Sigmoid colon (tissue), 7 donors: ENCODE data around the gene BORCS5. TPM values are rescaled to one million over a fixed set of nuclear protein-coding genes. Genes with fewer than 3 reads are reported as not detected.

ENCODE experiments used
- DNase-seq: peaks from one replicate; pipeline ENCODE4 v3.0.0-alpha.2; 2019
- H3K27ac ChIP-seq, 4 donors: fragments of 200-600 bp; sonication (generic); one replicate each; pipeline ENCODE4 v1.5.1; 2016 to 2019; ENCODE audit warnings: mild to moderate bottlenecking in 1 of 4
- H3K27me3 ChIP-seq, 3 donors: fragments of 200-600 bp; sonication (generic); one replicate each; pipeline ENCODE4 v1.5.1; 2019; ENCODE audit warnings: mild to moderate bottlenecking in 1 of 3
- H3K36me3 ChIP-seq, 4 donors: fragments of 200-600 bp; sonication (generic); one replicate each; pipeline ENCODE4 v1.5.1; 2016 to 2019
- H3K4me1 ChIP-seq, 4 donors: fragments of 200-600 bp; sonication (generic); one replicate each; pipeline ENCODE4 v1.5.1; 2017 to 2019
- H3K4me3 ChIP-seq, 4 donors: fragments of 200-600 bp; sonication (generic); one replicate each; pipeline ENCODE4 v1.5.1; 2017 to 2019; ENCODE audit warnings: mild to moderate bottlenecking in 2 of 4, moderate library complexity in 1 of 4
- H3K9me3 ChIP-seq, 4 donors: fragments of 200-600 bp in 3 of 4; sonication (generic) in 3 of 4; one replicate each; pipeline versions ENCODE4 v1.5.1 to v1.6.1; 2013 to 2019
- EP300 ChIP-seq, 4 donors: sonication (generic); formaldehyde crosslinking; IDR thresholded peaks; one replicate each; pipeline ENCODE4 v1.6.1; 2017; ENCODE audit warnings: antibody characterized with exemption in 4 of 4
- POLR2A ChIP-seq, 2 donors: fragments of 450-650 bp; IDR thresholded peaks; one replicate each; pipeline ENCODE4 v1.6.1; 2016; ENCODE audit warnings: antibody characterized with exemption in 2 of 2, mild to moderate bottlenecking in 2 of 2, moderate library complexity in 2 of 2
- POLR2AphosphoS5 ChIP-seq, 4 donors: sonication (generic); formaldehyde crosslinking; IDR thresholded peaks; one replicate each; pipeline ENCODE4 v1.6.1; 2017; ENCODE audit warnings: antibody characterized with exemption in 4 of 4
- WGBS, 2 donors: extraction: QIAGEN DNeasy Blood & Tissue Kit; methylation state at CpG; one replicate each; pipeline ENCODE4 v1.1.7; 2013; 5-methylcytosine and 5-hydroxymethylcytosine counted together
- intact Hi-C: fragments of 100-400 bp; cut with DNase I; formaldehyde crosslinking; loops from one replicate; pipeline ENCODE4 v1.15.1; 2023
- polyA plus RNA-seq, 3 donors: library from polyadenylated mRNA; stranded (reverse); fragments of 200-250 nt; gene quantifications; one replicate each; pipeline ENCODE4 v1.2.3, GENCODE V29; 2013
- total RNA-seq, 4 donors: library from RNA; depleted of rRNA; stranded (reverse); fragments of >200 nt; gene quantifications; one replicate each; pipeline ENCODE4 v1.1.0, GENCODE V29; 2016
- TF ChIP-seq, protein P1 (sequence below), 4 experiments: fragments of 450-650 bp in 3 of 4; fragments of 200-600 bp in 1 of 4; IDR thresholded peaks; one replicate each; pipeline ENCODE4 v1.5.1; 2016 to 2019; ENCODE audit warnings: antibody characterized with exemption in 4 of 4, mild to moderate bottlenecking in 3 of 4, moderate library complexity in 2 of 4
- donor health status: healthy with polysubstance abuse.
- donor health status: Bipolar disorder and iron deficiency.
- donor health status: healthy.

Gene BORCS5
- total and polyA plus RNA-seq, 7 donors = 3.7 to 25.3 (median 7.1) TPM

DNA sequence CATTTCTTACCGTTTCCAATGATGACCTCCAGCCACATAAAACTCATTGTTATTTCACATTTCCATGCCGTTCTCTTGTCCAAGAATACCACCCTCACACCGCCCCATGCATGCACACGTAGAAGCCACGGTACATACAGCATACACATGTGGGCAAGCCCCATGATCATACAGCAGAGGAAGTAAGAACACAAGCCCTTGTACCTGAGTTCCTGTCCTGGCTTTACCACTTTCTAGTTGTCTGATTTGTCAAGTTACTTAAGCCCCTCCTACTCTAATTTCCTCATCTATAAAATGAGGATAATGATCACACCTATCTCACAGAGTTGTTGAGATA, 145.9 kb downstream of the BORCS5 start:
- no peak for DNase-seq
- Histone ChIP-seq H3K27me3 (no peaks in the 10 kb centered on the region), H3K4me1 (peaks cover 0 to 26% (median 15%) of the 10 kb centered on the region in 4 donors), H3K27ac (no peak overlapping the region), H3K9me3 (no peaks in the 10 kb centered on the region), H3K36me3 (no peaks in the 10 kb centered on the region), H3K4me3 (no peak overlapping the region)
- WGBS, 2 donors = 88 to 90% methylated on average over 5 of the region's 5 CpGs
- intact Hi-C loops = no loop called here
- TF ChIP-seq, protein P1, sequence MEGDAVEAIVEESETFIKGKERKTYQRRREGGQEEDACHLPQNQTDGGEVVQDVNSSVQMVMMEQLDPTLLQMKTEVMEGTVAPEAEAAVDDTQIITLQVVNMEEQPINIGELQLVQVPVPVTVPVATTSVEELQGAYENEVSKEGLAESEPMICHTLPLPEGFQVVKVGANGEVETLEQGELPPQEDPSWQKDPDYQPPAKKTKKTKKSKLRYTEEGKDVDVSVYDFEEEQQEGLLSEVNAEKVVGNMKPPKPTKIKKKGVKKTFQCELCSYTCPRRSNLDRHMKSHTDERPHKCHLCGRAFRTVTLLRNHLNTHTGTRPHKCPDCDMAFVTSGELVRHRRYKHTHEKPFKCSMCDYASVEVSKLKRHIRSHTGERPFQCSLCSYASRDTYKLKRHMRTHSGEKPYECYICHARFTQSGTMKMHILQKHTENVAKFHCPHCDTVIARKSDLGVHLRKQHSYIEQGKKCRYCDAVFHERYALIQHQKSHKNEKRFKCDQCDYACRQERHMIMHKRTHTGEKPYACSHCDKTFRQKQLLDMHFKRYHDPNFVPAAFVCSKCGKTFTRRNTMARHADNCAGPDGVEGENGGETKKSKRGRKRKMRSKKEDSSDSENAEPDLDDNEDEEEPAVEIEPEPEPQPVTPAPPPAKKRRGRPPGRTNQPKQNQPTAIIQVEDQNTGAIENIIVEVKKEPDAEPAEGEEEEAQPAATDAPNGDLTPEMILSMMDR (IDR thresholded peaks at IDR 0.05) = no peak
- TF ChIP-seq EP300 (IDR thresholded peaks at IDR 0.05) (no peak), POLR2A (IDR thresholded peaks at IDR 0.05) (no peak), POLR2AphosphoS5 (IDR thresholded peaks at IDR 0.05) (no peak)

GRCh38 chr12:12503384-12504078, 146.7 kb downstream of the BORCS5 start:
- no peaks in the 10 kb centered on the region for H3K9me3 ChIP-seq
- H3K36me3 ChIP-seq = no peaks in the 10 kb centered on the region
- no peaks in the 10 kb centered on the region for H3K27me3 ChIP-seq
- 85 to 87% methylated on average over 9 of the region's 9 CpGs for WGBS, 2 donors
- no peak overlapping the region for H3K27ac ChIP-seq
- DNase-seq = no peak
- H3K4me3 ChIP-seq = no peak overlapping the region
- TF ChIP-seq, protein P1 (IDR thresholded peaks at IDR 0.05) = no peak
- TF ChIP-seq EP300 (IDR thresholded peaks at IDR 0.05) (no peak), POLR2AphosphoS5 (IDR thresholded peaks at IDR 0.05) (no peak), POLR2A (IDR thresholded peaks at IDR 0.05) (no peak)
- intact Hi-C loops = no loop called here
- H3K4me1 ChIP-seq = peaks cover 0 to 26% (median 15%) of the 10 kb centered on the region in 4 donors

- no peak overlapping the region for H3K4me3 ChIP-seq
- no peaks in the 10 kb centered on the region for H3K36me3 ChIP-seq
- intact Hi-C loops = no loop called here
- DNase-seq = no peak
- H3K4me1 ChIP-seq = peaks cover 0 to 34% (median 17%) of the 10 kb centered on the region in 4 donors
- no peaks in the 10 kb centered on the region for H3K9me3 ChIP-seq
- H3K27ac ChIP-seq = peak overlapping the region; percentile 28 to 67 (median 50)
- peak in 1 of 4 donors; percentile 3 for TF ChIP-seq EP300 (IDR thresholded peaks at IDR 0.05)
- TF ChIP-seq POLR2AphosphoS5 (IDR thresholded peaks at IDR 0.05) = peak in 3 of 4 donors; percentile 17 to 64 (median 42)
- TF ChIP-seq, protein P1 (IDR thresholded peaks at IDR 0.05) = no peak
- no peaks in the 10 kb centered on the region for H3K27me3 ChIP-seq
- WGBS, 2 donors = 60 to 63% methylated on average over 11 of the region's 11 CpGs
Measured at GRCh38 chr12:12505544-12506495, 148.9 kb downstream of the BORCS5 start.

DNA sequence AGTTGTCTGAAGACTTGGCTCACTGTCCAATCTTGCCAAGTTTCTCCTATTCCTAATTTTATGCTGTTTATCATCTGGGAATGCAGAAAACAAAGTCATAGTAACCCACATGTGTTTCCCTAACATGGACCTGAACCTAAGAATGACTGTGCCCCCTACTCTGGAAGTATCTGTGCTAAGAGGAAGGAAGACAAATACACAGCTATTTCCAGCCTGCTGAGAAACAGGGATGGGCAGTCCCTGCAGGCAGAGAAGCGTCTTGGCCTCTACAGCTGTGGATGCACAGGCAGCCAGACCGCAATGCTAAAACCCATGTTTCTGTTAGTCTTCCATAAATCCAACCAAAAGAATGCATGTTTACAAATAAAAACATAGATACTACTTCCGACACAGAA, 149.6 kb downstream of the BORCS5 start:
- no peak for TF ChIP-seq EP300 (IDR thresholded peaks at IDR 0.05)
- TF ChIP-seq POLR2A (IDR thresholded peaks at IDR 0.05) = no peak
- TF ChIP-seq, protein P1 (IDR thresholded peaks at IDR 0.05) = no peak
- TF ChIP-seq POLR2AphosphoS5 (IDR thresholded peaks at IDR 0.05) = no peak
- 69 to 88% methylated on average over 3 of the region's 3 CpGs for WGBS, 2 donors
- intact Hi-C loops = no loop called here
- no peaks in the 10 kb centered on the region for H3K36me3 ChIP-seq
- DNase-seq = no peak
- no peaks in the 10 kb centered on the region for H3K9me3 ChIP-seq
- no peaks in the 10 kb centered on the region for H3K27me3 ChIP-seq
- peak overlapping the region; percentile 28 to 67 (median 50) for H3K27ac ChIP-seq
- H3K4me1 ChIP-seq = peaks cover 0 to 34% (median 17%) of the 10 kb centered on the region in 4 donors
- H3K4me3 ChIP-seq = no peak overlapping the region
